Keratinocyte (primary cell): ENCODE data around the gene FMN2.

Experiments
- EZH2 ChIP-seq: IDR thresholded peaks from one replicate; pipeline ENCODE4 v1.6.1; 2012; ENCODE audit warnings: inconsistent platforms, mild to moderate bottlenecking, low read length, moderate library complexity
- TF ChIP-seq, protein P1 (sequence below), 3 experiments: IDR thresholded peaks in 1 of 3; conservative IDR thresholded peaks in 1 of 3; optimal IDR thresholded peaks in 1 of 3; 2 replicates in 2 of 3; 3 replicates in 1 of 3; pipeline versions ENCODE3 to v1.5.1; 2011; ENCODE audit warnings: low read length in 3 of 3, mild to moderate bottlenecking in 3 of 3, moderate library complexity in 2 of 3, control low read depth in 1 of 3, inconsistent platforms in 1 of 3; ENCODE audit not compliant: insufficient read depth in 2 of 3; ENCODE audit errors: extremely low read depth in 1 of 3

GRCh38 chr1:240173836-240174235 is 82.2 kb downstream of the FMN2 start:
- TF ChIP-seq, protein P1, sequence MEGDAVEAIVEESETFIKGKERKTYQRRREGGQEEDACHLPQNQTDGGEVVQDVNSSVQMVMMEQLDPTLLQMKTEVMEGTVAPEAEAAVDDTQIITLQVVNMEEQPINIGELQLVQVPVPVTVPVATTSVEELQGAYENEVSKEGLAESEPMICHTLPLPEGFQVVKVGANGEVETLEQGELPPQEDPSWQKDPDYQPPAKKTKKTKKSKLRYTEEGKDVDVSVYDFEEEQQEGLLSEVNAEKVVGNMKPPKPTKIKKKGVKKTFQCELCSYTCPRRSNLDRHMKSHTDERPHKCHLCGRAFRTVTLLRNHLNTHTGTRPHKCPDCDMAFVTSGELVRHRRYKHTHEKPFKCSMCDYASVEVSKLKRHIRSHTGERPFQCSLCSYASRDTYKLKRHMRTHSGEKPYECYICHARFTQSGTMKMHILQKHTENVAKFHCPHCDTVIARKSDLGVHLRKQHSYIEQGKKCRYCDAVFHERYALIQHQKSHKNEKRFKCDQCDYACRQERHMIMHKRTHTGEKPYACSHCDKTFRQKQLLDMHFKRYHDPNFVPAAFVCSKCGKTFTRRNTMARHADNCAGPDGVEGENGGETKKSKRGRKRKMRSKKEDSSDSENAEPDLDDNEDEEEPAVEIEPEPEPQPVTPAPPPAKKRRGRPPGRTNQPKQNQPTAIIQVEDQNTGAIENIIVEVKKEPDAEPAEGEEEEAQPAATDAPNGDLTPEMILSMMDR (optimal IDR thresholded peaks at IDR 0.05 in 1 of 3, IDR thresholded peaks at IDR 0.05 in 1 of 3, conservative IDR thresholded peaks at IDR 0.05 in 1 of 3; ENCODE audit: extremely low read depth in 1 of 3, insufficient read depth in 2 of 3, low read length in 3 of 3), result no peak
- TF ChIP-seq EZH2, result no peak
